HG03571 (cell line): Measurements from ENCODE around the gene PRKCE.
"Not testable (repeated sequence)": the region's sequence is repeated elsewhere in the genome, so short reads cannot be mapped to it uniquely, and the experiment has no call there.

Experiments
- ATAC-seq: cut with Tn5 transposase; IDR thresholded peaks from one replicate; pipeline ENCODE4 v1.9.1; 2021; ENCODE audit not compliant: unreplicated experiment

PRKCE gene

DNA sequence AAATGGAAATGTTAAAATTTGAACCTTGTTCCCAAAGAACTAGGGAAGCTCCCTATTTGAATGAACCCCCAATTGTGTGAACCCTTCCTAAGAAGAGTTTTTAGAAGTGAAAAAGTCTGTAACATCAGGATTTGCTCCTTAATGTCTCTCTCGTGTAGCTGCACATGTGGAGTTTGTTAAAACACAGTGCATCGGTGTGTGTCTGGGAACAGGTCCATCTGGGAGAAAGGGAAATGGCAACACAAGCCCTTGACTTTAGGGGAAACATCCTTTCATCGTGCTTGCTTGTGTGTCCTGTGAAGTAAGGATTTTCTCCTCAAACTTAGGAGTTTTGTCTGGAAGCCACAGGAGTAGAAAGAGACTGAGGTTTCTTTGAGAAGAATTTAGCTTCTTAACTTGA is 203.9 kb downstream of the PRKCE start:
- no peak for ATAC-seq

DNA sequence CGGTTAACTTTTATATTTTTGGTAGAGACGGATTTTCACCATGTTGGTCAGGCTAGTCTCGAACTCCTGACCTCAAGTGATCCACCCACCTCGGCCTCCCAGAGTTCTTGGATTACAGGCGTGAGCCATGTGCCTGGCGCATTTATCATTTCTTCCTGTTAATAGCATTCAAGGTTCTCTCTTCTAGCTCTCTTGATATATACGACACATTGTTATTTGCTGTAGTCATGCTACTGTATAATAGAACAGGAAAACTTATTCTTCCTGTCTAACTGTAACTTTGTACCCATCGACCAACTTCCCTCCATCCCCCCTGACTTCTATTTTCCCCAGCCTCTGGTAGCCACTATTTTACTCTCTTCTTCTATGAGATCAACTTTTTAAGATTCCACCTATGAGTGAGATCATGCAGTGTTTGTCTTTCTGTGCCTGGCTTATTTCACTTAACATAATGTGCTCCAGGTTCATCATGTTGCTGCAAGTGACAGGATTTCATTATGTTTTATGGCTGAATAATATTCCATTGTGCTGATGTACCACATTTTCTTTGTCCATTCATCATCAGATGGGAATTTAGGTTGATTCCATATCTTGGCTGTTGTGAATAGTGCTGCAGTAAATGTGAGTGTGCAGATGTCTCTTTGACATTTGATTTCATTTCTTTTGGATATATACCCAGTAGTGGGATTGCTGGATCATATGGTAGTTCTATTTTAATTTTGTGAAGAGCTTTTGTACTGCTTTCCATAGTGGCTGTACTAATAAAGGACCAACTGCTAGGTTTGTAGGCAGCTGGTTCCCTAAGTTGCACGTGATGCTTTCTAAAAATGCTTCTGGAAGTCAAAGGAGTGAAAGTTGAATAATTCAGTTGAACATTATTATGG is 205.2 kb downstream of the PRKCE start:
- no peak for ATAC-seq

DNA sequence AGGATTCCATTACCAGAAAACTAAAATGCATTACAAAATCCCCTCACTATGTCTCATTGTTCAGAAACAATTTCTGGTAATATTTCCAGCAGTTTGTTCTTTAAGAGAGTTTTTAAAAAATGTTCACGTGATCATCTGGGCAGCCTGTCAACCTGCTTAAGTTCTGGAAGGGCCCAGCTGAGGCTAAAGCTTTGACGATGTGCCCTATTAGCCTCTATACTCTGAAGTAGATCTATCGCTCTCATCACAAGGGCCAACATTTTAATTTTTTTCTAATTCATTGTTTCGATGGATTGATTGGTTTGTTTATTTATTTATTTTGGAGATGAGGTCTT is 205.8 kb downstream of the PRKCE start:
- no peak for ATAC-seq

DNA sequence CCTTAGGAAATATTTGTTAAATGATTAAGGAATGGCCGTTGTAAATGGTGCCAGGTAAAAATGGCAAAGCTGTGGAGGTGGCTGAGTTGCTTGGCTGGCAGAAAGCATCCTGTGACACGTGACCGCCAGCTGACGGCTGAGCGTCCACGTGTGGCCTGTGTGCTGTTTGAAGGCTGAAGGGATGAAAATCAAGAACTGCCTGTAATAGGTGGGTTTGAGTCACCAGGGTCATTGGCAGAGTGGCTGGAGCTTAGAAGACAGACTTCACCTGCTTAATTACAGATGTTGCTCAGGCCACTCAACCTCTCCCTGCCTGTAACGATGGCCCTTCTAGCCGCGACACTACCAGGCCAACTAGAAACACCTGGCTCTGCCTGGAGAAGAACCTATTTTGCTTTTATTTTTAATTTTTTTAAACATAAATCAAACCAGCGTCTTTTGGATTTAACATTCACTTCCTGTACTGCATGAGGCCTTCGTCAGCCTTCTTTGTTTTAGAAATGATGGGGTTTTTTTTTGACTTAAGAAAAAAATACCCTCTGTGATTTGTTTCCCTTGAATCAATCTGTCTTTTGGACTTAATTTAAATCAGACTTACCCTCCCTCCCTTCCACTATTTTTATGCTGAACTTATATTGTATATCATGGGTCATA is 206.5 kb downstream of the PRKCE start:
- peak; percentile 48 for ATAC-seq

DNA sequence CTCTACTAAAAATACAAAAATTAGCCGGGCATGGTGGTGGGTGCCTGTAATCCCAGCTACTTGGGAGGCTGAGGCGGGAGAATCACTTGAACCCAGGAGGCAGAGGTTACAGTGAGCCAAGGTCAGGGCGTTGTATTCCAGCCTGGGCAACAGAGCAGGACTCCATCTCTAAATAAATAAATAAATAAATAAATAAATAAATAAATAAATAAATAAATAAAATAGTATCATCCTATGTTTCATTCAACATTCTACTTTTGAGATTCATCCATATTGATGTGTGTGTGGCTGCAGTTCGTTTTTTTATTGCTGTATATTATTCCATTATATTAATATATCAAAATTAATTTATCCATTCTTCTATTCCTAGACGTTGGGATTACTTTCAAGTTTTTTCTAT is 207.4 kb downstream of the PRKCE start:
- ATAC-seq = not testable (repeated sequence)

DNA sequence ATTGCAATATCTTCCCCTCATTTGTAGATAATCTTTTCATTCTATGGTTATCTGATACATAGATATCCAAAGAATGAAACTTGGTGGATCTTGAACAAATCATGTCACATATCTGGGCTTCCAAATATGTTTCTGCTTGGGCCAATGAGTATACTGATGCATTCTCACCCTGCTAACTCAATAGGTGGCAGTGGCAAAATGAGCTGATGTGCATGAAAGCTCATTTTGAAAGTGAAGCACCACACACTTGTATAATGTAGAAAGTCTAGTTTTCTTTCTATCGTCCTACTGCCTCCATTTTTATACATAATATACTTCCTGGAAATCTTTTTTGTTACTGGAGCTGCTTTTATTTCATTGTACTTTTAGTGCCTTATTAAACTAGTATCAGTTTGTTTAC is 208.2 kb downstream of the PRKCE start:
- no peak for ATAC-seq

DNA sequence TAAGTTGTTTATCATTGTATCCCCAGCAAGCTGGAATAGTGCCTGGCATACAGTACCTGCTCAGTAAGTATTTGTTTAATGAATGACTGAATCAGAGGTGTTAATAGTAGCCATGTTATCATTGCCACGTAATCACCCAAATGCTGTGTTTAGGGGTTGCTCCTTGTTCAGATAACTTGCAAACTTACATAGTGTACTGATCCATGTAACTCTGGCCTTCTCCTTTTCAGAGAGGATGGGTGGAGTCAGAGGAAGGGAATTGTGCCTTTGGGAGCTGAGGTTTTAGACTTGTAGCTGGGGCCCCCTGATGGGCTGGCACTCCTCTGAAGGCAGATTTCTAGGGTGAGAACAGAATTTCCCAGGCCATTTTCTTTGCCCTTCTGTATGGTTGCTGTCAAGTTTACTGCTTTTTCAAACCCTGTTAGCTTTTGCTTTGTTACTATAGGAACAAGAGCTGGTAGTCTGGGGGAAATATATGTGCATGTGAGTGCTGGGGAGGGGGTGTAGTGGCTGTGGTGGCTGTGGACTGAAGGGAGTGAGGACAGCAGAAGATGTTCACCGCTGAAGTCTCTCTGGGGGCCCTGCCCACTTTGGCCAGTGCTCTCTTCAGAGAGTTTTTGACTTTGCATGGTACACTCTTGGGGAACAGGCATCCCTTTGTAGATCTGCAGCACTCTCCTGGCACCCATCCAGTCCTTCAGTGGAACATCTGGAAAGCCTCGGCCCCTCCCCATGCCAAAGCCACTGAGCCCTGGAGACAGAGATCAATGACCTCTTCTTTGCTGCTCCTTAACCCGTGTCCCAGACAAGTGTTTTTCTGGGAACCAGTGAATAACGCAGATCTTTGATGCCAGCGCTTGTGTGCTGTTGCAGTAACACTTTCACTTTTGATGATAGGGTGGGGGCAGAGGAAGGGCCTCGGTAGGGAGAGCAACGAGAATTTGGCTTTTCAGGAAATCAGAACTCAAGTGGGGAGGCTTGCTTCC is 209.0 kb downstream of the PRKCE start:
- no peak for ATAC-seq

DNA sequence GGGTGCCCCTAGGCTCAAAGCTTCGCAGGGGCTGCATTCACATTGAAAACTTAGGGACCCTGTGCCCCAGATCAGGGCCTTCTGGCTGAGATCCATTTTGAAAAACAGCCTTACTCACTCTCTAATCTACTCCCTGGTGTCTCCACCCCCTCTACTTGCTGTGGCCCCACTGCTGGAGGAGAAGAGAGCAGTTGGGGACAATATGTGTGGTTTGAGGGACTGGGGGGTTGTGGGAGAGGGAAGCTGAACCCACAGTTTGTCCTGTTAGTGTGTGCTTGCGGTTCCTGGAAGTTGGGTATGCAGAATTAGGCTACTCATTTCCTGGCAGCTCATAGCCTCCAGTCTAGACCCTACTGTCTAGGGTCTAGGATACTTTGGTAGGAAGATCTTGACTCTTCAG is 211.4 kb downstream of the PRKCE start:
- ATAC-seq = no peak

DNA sequence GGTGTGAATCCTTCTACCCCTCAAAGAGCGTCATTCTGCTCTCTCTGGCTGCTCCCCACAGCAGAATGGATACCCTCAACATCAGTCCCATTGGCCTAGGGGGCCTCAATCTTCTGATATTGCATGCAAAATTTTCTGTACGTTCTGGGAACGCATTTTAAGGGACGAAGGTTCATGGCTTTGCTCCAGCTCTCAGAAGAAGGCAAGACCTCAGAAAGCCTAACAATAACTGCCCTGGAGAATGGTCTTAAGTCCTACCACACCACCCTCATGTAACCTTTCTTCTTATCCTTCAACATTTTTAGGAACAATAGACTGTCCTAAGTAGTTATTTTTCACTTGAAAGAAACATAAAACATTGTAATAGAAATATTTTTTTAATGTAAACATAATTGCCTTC is 212.6 kb downstream of the PRKCE start:
- no peak for ATAC-seq

DNA sequence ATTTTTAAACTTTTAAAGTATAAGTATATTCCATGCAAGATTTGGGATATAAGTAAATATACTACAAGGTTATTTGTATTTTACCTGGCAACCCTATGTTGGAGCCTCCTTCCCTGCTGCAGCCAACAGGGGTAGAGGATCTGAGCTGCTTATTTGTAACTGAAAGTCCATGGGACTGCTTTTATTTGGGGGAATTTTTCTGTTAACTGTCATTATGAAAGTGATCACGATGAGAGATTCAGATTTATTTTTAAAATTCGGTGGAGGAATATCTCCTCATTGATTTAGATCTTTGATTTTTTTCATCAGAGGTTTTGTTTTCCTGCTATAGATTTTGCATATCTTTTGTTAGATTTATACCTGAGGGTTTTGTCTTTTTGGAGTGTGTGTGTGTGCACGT is 215.9 kb downstream of the PRKCE start:
- no peak for ATAC-seq

DNA sequence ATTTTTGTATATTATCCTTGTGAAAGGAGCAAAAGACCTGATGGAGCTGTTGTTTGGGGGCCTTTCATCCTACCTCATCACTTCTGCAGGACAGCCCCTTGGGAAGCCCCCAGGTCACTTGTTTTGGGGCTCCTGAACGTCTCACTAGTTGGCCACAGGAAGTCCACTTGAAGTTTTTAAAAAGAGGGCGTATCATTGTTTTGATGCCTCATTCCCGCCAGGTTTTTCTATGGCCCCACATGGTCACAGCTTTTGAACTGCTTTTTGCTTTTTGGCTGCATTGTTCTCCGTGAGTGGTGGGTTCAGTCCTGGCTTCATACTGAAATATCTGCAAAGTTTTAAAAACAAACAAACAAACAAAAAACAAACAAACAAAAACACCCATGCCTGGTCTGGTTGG is 216.3 kb downstream of the PRKCE start:
- ATAC-seq = no peak

DNA sequence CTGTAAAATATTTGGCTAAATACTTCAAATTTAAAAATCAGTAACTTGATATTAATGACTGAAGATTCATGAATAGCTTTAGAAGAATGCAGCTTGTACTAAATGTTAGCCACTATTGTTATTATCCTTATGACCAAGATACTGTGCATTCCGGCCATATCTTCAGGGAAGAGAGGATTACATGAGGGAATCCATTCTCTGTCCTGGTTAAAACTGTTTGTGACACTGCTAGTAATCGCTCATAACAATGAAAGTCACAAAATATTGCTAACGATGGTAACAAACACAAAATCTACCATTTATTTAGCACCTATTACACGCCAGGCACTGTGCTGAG is 217.7 kb downstream of the PRKCE start:
- ATAC-seq = no peak

DNA sequence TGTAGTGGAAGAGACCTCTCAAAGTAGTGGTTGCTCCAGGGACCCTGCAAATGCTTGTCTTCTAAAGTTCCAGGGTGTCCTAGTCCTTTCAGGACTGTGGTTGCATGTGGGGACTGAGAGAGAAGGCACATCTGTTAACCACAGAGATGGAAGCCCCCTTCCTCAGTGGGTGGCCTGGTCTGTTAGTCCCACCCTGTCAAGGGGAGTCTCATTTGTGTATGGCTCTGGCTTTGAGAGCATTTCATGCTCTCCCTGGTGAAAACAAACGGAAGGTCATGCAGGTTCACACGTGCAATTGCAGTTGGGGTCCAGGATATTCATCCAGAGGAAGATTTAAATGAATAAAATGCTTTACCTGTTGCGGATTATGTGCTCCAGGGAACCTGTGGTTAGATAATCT is 219.6 kb downstream of the PRKCE start:
- ATAC-seq = no peak

DNA sequence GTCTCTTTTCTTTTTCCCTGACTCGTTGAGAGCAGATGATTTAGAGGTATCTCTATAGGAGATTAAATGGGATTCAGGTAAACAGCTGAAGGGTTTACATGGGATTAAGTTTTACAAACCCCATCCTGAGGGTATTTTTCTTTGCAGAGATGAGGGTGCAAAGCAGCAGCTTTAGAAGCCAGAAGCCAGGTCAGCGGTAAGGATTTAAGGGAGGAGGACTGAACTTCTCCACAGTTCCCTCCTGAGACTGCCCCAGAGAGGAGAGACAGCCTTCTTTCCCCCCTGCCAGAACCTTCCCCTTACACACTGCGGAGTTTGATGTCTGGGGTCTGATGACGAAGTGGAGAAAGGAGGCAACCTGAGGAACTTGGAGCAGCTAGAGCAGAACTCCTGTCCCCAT is 220.1 kb downstream of the PRKCE start:
- ATAC-seq = no peak

DNA sequence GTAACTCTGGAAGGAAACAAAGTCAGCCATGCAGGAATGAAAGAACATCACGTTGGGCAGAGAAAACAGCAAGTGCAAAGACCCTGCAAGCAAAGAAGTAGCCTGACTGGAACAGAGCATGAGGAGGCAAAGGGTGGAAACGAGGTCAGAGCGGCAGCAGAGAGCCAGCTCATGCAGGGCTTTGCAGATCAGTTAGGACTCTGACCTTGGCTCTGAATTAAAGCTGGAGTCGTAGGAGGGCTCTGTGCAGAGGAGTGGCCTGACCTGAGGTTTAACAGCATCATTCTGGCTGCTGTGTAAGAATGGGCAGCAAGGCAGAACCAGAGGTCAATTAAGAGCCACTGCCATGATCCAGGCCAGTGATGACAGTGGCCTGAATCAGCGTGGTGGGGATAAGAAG is 220.7 kb downstream of the PRKCE start:
- ATAC-seq = no peak

DNA sequence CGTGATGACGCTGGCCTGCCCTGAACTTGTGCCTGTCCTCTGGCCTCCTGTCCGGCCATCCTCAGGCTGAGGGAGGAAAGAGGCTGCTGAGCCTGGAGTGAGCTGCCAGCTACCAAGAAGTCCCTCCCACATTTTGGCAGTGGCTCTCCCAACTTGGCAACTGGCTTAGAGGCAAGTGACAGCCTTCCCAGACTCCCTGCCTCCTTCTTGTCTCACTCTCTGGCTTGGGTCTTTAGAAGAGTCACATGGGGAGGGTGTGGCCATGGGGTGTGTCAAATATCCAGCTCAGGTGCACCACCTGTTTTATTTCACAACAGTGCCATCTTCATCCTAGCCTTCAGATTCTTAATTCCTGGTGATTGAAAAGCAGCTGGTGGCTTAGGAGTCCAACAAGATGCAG is 222.9 kb downstream of the PRKCE start:
- ATAC-seq = no peak

DNA sequence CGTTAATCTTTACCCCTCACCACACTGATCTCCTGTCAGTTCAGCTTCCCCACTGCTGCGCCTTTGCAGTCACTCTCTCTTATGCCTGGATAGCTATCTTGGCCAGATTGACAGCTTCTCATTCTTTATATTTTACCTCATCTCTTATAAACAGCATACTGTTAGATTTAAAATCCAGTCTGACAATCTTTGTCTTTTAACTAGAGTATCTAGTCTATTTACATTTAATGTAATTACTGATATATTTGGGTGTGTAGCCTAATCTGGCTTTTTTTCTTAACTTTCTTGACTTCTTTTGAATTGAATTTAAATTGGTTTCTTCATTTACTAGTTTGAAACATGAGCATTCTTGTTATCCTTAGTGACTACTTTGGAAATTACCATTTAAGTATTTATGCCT is 225.1 kb downstream of the PRKCE start:
- no peak for ATAC-seq

DNA sequence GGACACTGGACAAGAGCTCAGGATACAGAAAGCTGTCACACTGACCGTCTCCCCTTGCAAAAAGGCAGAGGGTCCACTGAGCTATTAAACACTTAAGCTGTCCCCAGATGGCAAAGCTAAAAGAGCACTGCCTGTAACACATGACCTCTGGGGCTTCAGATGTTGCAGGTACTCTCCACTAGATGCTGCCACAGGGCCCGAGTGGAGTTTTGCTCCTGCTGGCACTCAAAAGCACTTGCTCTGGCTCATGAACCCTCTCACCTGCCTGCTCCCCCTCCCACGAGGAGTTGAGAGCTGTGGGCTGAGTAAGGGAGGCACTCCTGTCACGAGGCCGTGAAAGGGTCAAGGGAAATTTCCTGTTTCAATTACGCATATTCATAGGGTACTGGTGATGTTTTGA is 227.9 kb downstream of the PRKCE start:
- ATAC-seq = no peak

DNA sequence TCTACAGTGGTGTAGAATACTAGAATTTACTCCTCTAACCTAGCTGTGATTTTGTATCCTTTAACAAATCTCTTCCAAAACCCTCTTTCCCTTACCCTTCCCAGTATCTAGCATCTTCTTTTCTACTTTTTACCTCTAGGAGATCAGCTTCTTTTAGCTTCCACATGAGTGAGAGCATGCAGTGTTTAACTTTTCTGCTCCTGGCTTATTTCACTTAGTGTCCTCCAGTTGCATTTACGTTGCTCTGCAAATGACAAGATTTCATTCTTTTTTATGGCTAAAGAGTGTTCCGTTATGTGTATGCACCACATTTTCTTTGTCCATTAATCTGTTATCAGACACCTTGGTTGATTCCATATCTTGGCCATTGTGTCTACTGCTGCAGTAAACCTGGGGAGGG is 228.5 kb downstream of the PRKCE start:
- no peak for ATAC-seq

DNA sequence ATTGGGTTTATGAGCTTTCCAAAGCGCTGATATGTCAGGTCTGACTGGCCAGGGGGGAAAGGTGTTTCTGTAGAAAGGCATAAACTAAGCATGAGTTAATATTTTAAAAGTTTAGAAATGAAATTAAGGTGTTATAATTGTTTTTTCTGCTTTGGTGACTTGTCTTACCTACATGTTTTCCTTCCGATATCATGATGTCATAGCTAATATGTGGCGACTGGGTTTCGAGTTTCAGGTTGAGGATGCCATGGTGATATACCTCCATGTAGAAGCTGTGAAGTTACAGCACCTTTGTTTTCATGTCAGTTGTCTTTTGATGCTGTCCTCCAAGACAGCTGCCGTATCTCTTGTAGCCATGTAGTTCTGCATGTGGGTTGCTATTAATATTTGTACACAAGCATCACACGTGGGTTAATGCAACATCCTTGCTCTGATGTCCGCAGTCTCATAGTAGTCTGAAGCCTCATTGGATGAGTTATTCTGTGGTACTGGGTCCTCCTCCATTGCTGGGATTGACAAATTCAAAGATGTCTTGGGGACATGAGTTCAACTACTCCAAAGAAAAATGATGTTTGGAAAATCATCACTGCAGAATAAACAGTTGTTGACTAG is 230.6 kb downstream of the PRKCE start:
- no peak for ATAC-seq
